ENCODE data around the gene PNKP.

Gene PNKP

DNA sequence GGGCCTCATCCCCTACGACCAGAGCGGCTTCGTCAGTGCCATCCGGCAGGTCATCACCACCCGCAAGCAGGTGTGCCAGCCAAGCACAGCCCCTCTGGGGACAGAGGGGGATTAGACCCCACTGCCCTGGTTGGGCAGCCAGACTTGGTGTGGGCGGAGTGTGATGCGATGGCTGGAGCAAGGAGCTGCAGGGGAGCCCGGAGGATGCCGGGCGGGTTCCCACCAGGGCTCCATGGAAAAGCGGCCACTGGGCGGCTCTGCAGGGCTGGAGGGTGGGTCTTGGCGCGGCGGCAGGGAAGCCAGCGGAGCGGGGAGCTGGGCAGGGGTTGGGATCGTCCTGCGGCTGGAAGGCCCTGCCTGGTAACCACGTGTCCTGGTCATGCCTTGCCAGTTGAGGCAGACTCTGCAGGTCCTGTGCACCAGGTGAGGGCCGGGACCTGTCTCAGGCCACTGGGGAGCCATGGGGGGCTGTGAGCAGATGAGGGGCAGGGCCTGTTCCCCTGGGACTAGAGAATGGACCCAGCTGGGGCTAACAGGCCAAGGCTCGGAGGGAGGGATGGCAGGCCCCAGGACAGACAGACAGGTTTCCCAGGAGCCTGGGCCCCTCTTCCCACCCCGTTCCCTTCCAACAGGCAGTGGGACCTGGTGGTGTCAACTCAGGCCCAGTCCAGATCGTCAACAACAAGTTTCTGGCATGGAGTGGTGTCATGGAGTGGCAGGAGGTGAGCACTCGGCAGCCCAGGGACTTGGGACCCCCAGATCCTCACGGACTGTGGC is 10.1 kb downstream of the PNKP start:
- no peak for DNase-seq

DNA sequence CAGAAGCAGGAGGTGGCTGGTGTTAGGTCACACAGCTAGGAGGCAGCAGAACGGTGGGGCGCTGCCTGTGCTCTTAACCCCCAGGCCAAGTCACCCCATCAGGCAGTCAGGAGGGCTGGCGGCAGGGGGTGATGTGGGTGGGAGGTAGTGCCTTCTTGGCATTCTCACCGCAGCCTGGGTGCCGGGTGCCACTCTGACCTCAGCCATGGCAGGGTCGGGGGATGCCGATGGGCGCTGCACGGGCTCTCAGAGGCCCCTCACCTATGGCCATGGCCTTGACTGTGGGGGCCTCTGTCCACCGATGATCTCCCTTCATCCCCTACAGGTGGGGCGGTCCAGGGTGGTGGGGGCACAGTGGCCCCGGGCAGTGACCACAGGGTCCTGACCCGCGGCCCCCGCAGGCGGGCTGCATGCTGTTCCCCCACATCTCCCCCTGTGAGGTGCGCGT is 10.8 kb downstream of the PNKP start:
- no peak for DNase-seq

DNA sequence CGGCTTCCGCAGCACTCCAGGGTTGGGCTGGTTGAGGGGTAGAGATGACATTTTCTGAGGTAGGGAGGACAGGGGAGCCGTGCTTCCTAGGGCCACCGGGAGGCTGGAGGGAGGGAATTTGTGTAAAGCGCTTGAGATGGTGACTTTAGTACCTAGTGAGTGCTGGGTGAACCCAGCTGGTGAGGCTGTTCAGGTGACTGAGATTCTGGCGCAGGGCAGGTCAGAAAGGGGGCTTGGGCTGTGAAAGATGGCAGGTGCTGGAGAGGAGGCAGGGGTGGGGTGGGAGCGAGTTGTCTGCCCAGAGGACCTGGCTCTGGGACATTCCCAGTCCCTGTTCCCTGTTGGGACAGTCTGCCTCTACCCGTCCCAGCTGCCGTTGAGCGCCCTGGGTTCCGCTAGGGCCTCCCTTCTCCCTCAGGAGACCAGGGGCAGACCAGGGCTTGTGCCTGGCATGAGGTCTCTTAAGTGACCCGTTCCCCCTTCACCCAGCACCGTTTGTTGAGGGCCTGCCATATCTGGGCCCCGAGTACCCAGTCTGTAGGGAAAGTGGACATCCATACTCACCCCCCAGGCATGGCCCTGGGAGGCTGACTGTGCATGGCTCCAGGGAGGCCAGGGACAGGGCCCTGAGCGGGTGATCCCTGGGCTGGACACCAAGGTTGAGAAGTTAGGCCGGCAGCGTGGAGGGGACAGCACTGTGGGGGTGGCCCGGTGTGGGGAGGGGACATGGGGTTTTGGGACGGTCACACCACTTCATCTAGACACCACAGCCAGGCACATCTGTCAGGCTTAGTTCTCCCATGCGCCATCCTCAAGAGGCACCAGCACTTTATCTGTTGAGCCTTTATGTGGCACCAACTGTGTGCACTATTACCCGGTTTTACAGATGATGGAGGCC is 11.5 kb downstream of the PNKP start:
- DNase-seq: no peak

DNA sequence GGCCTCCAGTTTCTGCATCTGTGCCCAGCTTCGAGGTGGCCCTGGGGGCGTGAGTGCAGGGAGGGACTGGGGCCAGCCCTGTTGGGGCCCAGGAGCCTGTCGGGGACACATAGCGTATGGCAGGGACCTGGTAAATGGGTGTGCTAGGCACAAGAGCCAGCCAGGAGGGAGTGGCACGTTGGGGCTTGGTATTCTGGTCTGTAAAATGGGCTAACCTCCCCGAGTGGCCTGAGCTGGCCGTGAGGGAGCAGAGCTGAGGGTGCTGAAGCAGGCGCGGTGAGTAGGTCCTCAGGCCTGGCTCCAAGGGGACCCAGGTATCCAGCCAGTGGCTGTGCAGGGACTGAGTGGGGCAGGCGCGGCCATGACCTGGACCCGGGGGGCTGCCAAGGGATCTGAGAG is 12.1 kb downstream of the PNKP start:
- DNase-seq: no peak

DNA sequence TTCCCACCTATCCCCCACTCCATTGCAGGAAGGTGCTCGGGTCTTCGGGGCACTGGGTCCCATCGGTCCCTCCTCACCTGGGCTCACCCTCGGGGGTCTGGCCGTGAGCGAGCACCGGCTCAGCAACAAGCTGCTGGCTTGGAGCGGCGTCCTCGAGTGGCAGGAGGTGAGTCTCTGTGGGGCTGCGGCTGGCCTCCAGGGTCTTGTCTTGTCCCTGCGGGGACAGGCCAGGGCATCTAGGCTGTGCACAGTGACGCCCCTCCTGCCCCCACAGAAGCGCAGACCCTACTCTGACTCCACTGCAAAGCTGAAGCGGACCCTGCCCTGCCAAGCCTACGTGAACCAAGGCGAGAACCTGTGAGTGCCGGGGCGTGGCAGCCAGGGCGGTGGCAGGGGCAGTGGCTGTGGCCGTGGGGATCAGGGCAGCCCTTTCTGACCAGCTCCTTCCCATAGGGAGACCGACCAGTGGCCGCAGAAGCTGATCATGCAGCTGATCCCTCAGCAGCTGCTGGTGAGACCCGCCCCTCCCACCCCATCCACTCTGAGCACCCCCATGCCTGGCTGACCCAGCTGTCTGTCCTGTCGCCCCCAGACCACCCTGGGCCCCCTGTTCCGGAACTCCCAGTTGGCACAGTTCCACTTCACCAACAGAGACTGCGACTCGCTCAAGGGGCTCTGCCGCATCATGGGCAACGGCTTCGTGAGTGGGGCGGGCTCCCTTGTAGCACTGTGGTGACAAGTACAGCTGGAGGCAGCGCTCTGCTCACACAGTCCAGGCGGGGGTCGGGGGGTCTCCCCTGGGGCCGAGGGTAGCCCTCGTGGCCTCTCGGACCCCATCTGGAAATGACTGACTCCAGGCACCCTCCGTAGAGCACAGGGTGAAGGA is 12.8 kb downstream of the PNKP start:
- DNase-seq: no peak

DNA sequence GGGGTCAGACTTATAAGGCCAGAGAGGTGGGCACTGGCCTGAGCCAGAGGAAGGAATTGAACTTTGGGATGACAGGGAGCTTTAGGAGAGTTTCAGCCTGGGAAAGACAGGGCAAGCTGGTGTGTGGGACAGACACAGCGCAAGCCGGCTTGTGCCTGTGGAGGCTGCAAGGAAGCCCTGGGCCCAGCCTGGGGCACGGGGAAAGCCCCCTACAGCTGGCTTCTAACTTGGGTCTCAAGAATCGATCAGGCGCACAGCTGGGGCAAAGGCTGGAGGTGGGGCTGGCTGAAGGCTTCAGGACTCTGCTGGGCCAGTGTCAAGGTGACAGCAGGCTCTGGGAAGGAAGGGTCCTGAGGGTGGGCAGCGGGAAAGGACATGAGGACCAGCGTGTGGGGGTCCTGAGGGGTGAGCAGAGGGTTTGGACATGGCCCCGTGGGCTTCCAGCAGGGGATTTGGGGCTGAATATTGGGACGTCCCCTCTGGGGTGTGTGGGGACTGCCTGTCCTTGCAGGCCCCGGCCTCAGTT is 13.5 kb downstream of the PNKP start:
- no peak for DNase-seq

DNA sequence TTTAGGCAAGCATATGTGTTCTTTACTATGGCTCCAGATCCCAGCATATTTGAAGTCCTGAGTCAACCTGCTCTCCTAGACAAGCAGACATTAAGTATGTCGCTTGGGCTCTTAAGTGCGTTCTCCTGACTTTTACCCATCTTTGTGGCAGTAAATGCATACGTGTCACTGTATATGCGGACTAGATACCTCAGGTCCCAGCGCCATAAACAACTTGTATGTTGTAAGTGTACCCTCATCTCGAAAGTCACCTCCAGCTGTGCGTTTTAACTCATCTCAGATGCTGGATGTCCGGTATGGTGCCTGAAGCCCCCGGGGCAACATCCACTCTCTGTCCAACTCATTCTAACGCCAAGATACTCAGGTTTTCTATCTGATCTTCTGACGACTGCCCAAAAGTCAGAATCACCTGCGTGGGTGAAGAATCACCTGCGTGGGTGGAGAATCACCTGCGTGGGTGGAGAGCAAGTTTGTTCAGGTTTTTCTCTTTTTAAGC is 14.7 kb downstream of the PNKP start:
- DNase-seq: no peak

DNA sequence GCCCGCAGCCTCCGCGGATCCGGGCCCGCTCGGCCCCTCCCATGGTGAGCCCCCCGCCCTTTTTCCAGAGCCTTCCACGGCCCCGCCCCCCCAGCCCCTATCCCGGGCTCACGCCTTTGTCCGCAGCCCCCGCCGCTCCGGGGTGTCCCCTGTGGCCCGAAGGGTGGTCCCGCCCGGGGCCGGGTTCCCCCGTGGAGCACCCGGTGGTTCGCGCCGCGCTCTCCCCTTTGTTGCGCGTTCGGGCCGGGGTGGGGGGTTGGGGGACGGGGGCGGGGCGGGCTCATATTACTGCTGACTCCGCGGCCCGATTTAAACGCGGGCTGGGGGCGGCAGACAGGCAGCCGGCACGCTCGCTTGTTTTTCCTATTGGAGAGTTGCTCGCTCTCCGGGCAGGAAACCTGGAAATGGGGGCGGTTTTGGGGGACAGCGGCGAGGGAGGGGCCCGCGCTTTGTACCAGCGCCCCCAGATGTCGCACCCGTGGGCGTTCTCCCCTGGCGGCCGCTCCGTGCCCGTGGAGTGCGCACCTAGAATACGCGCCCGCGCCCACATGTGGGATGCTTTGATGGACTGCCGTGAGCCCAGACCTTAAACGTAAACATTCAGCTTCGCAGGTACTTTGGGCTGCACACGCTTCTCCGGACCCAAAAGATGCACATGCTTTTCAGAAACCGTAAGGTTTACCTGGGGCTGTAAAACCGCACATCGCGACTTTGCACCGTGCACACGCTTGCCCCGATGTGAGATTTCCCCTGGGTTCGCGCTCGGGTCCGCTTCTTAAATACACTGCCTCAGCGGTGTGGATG is 15.7 kb downstream of the PNKP start:
- DNase-seq: no peak

DNA sequence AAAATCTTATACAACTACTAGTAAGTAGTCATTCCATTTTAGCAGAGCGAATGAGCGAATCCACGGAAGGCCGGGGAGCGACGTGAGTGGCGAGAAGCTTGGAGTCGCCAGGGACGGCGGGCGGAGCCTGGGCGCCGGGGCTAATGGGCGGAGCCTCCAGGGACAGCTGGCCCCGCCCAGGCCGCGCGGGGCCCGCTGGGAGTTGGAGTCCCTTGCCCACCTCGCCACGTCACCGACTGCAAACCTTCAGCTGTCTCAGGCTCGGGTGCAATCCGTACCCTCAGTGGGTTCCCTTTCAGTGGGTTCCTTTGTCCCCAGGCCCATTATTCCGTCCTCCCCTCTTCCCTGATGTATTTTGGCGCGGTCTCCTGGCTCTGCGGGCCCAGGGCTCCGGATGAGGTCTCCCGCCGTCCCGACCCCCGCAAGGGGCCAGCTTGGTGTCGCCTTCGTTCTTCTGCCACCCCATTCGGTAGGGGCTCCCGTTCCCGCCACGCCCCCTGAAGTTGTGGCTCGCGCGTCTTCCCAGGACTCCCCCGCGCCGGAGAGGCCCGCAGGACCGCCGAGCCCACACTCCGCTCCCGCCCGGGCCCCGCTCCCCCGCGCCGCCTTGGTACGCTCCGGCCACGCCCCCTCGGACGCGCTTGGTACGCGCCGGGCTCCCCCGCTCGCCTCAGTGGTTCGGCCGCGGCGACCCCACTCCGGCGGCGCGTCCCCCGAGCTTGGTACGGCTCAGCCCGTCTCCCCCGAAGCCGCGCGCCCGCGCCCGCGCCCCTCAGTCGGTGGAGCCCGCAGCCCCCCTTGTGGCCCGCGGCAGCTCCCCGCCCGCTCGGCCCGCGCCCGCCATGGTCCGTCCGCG is 16.7 kb downstream of the PNKP start, which contains the start of gene PTOV1:
TSS of gene PTOV1 (plus strand) at position 673 of the 856 bp plus-strand sequence.
- DNase-seq: peak; percentile 94

DNA sequence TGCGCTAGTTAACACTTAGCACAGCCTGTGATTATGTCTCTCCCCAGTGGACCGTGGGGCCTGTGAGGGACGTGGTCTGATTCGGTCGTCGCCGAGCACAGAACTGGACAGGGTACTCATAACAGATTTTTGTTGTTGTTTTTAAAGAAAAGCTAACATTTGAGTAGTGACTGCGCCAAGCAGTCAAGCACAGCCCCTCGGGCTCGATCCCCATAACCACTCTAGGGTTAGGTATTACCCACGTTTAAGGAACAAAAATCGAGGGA is 17.2 kb downstream of the PNKP start:
- no peak for DNase-seq

DNA sequence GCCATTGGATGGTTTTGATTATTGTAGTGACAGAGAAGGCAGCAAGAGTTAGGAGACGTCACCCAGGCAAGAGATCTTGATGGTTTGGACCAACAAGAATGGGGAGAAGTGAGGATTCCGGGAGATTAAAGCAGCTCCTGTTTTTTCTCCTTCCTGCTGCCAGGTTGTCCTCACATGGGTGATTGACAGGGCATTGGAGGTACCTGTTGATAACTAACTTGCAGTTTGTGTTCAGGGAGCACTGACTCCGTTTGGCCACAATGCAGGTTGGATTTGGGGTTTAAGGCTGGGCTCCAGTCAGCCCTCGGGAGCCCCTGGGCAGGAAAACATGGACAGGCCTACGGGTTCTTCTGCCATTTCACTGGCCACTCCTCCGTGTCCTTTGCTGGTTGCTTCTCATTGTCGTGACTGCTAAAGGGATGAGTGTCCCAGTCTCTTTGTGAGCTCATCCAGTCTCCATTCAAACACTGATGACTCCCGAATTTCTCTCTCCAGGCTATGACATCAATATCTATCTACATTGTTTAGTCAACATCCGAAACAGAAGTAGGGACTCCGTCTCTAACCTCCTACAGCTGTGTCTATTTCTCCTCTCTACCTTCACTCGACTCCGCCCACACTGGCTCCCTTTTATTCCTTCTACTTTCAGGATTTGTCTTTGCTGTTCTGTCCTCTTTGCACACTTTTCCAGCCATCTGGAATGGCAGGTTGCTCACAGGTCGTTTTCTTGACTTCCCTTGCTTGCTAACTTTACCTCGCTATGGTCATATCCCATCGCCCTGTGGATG is 17.7 kb downstream of the PNKP start:
- DNase-seq: no peak

DNA sequence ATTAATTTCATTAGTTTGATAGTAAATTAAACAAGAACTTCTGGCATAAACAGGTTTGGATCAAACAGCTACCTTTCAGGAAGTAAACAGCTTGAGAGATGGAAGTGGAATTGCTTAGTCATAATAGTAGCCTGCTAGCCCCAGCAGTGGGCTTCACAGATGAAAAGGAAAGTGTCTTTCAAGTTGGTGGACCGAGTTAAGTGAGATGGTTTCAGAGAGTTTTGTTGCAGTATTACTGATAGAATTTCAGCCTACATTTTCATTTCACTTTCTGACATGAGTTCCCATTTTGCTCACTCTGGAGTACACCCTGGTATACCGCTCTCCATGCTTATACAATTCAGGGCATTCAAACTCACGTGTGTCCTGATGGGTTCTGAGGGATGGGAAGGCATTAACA is 18.4 kb downstream of the PNKP start:
- DNase-seq: no peak

DNA sequence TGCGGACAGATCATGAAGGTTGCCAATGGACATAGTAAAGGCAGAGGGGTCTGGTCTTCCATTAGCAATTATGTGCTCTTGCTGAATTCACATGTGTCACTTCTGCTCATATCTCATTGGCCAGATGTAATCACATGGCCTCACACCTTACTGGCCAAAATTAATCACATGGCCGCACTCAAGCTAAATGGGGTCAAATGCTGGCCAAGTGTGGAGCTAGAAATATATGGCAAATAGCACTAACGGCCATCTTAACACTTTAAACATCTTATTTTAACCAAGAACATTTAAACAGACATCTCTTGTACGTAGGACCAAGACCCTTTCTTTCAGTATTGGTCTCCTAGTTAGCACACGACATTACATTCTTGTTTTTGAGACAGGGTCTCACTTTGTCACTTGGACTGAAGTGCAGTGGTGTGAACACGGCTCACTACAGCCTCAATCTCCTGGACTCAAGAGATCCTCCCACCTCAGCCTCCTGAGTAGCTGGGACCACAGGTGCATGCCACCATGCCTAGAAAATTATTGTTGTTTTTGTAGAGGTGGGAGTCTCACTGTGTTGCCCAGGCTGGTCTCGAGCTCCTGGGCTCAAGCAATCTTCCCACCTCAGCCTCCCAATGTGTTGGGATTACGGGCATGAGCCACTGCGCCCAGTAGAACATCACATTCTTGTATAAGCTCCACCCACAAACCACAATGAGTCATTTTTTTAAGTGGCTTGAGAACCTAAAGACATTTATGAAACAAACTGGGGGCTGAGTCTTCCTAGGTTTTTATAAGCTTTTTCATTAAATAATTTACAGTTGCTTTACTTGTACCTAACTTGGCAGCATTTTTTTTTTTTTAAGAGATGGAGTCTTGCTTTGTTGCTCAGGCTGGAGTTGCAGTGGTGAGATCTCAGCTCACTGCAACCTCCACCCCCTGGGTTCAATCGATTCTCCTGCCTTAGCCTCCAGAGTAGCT is 19.4 kb downstream of the PNKP start:
- DNase-seq: no peak

DNA sequence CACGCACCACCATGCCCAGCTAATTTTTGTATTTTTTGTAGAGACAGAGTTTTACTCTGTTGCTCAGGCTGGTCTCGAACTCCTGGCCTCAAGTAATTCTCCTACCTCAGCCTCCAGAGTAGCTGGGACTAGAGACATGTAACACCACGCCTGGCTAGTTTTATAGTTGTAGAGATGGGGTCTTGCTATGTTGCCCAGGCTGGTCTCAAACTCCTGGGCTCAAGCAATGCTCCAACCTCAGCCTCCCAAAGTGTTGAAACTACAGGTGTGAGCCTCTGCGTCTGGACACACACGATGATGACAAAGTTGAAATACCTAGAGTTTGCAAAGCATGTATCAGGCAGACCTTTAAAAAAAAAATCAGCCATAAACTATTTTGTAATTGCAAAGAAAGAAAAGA is 21.0 kb downstream of the PNKP start:
- DNase-seq: no peak

DNA sequence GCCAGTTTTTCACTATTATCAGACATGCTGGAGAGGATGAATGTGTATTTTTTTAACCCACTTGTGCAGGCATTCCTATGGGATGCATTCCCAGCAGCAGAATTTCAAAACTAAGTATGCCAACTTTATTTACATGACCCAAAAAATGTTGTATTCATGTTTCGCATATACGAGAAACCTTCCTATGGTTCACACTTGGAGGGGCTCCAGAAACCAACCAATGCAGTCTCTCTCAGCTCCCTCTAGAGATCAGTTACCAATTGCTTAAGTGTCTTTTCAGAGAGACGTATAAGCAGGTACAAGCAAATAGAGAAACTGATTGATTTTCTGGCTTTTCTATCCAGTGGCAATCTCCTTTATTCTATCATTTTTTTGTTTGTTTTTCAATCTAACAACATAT is 22.0 kb downstream of the PNKP start:
- no peak for DNase-seq

DNA sequence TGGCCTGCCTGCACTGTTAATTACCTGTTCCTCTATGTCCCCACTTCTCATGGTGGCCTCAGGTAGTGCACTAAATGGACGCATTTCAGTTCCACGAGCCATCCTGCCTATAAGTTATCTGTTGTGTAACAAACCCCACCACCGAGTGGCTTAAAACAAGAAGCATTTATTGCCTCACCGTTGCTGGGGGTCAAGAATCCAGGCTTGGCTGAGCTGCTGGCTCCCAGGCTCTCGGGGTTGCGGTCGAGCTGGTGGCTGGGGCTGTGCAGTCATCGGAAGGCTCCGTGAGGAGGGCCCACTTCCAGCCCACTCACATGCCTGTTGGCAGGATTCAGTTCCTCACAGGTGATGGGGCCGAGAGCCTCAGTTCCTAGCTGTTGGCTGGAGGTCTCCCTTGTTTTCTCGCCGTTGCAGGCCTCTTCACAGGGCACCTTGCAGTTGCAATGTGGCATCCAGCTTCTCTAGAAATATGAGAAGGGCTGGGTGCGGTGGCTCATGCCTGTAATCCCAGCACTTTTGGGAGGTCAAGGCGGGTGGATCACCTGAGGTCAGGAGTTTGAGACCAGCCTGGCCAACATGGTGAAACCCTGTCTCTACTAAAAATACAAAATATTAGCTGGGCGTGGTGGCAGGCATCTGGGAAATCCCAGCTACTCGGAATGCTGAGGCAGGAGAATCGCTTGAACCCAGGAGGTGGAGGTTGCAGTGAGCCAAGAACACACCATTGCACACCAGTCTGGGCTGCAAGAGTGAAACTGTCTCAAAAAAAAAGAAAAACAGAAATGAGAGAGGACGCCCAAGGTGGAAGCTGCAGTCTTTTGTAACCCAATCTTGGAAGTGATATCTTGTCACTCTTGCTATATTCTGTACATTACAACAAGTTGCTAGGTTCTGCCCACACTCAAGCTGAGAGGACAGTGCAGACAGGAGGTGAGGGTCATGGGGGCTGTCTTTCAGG is 23.0 kb downstream of the PNKP start:
- DNase-seq: no peak

DNA sequence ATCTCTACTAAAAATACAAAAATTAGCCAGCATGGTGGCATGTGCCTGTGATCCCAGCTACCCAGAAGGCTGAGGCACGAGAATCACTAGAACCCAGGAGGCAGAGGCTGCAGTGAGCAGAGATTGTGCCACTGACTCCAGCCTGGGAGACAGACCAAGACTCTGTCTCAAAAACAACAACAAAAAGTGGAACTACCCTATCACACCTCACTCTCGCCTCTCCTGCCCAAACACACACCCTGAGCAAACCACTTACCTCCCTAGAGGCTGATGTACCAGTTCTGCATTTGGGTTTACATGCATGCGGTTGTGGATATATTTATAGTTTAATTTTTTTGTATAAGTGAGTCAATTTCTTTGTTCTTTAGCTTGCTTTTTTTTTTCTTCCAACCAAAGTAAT is 24.1 kb downstream of the PNKP start:
- no peak for DNase-seq
